ENCODE measurements around the gene DNAJA3.

Gene DNAJA3

DNA sequence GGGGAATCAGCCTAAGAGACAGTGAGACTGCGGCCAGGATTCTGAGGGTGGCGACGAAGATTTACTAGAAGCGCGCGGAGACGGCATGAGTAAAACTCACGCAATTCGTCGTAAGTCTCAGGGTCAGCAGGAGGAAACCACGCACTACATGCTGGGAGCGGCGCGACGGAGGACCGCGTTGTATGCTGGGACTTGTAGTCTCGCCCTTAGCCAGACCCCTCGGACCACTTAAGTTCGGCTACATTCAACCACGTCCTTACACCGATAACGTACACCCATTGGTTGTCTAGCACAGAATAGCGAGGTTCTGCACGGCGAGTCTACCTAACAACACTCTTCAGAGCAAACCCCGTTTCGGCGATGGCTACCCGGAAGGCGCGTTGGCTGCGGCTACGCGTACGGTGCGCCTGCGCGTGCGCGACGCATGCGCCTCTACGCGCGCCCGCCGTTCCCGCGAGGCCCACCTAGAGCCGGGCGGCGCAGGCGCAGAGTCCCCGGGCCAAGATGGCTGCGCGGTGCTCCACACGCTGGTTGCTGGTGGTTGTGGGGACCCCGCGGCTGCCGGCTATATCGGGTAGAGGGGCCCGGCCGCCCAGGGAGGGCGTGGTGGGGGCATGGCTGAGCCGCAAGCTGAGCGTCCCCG, at the start of gene DNAJA3:
DNAJA3 (plus strand) TSS at position 491 of the 643 bp plus-strand sequence; CDS start at position 505, 14 bp downstream.
- FAIRE-seq: no peak

DNA sequence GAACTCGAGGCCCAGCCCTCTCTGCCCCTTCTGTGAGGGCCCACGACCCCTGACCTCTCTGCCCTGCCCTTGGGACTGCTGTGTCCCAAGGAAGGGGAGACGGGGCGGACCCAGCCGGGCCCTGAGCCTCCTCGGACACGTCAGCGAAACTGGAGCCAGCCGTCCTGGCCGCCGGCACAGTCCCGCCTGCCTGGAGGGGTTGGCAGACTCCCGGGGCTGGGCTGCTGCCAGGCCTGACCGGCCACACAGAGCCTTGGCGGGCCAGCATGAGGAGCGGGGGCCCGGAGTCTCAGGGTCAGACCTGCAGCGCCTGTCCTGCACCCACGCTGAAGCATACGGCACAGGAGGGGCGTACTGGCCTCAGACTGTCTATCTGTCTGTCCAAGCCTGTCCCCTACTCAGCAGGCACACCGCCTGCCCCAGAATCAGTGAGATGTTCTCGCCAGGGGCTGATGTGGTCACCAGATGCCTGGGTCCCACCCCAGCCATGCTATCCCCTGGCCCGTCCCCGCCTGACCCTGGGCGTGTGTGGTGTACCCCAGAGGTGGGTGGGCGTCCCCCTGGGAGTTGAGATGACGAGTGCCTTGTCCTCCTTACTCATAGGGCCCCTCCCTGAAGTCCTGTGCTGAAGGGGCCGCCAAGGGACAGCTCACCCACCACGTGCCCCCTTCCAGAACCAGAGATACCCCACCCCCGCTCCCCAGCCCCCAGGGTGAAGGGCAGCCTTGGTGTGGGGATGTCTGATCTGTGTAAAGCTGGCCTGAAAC, 49.4 kb upstream of the DNAJA3 start:
- no peak for FAIRE-seq

DNA sequence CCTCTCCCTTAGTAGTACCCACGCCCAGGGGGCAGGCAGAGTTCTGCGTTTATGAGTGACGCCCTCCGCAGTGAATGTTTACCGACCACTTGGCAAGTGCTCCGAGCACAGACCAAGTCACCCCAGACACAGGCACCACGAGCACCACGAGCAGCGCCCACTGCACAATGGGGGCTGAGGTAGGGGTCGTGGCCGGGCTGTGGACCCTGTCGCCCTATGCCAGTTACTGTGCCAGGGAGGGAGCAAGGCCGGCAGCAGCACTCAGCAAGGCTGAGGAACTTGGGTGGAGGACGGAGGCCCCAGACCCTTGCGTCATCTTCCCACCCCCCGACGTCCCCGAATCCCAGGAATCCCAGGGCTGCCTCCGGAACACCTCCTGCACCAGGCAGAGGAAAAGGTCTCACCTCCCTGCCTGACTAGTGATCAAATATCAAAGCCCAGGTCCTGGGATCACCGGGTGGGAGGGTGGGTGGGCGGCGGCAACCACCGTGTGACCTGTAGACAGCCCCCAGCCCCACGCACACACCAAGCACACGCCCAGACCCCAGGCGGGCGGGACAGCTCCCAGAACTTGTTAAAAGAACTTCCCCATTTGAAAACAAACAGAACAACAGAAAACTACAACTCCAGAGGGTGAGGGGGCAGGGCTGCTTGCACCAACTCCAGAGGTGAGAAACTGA, 48.6 kb upstream of the DNAJA3 start:
- FAIRE-seq: no peak

DNA sequence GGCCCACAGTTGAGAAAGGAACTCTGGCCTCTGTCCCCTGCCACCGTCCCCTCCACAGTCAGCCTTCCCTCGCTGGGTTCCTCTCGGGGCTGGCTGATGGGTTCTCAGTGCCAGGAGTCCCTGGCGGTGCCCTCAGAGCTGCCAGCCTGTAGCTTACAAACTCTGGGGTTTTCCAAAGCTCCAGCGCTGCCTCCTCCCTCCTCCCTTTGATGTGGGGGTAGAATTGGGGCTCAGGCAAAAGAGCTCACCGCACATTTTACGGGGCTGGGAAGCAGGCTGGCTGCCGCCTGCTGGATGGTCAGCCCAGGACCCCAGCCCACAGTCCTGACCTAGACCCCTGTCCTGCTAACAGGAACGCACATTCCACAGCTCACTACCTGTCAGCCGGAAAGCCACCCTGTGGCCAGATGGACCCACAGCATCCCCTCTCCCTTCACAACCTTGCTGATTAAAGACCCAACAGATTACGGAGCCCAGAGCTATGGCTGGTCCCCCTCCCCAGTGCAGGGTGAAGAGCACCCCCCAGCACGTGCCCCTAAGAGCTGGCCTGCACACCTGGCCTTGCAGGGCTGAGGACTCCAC, 48.0 kb upstream of the DNAJA3 start:
- no peak for FAIRE-seq

DNA sequence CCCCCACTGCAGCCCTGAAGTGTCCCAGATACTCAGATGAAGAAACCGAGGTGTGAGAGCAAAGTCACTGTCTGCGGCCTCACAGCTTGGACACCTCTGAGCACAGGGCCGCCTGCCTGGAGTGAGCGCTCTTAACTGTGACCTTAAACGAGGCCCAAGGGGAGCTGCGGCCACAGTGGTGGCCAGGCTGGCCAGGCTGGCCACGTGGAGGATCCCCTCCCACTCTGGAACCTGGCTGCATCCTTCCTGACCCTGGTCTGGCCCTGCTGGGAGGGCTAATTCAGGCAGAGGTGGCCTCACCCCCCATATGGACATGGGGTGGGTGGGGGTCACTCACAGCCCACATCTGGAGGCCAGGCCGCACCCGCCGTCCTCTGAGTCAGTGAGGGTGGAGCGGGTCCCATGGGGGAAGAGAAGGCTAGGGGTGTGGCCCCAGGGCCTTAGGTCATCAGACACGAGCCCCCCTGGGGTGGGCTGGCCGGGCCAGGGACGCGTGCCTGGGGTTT, 47.5 kb upstream of the DNAJA3 start:
- FAIRE-seq: no peak

DNA sequence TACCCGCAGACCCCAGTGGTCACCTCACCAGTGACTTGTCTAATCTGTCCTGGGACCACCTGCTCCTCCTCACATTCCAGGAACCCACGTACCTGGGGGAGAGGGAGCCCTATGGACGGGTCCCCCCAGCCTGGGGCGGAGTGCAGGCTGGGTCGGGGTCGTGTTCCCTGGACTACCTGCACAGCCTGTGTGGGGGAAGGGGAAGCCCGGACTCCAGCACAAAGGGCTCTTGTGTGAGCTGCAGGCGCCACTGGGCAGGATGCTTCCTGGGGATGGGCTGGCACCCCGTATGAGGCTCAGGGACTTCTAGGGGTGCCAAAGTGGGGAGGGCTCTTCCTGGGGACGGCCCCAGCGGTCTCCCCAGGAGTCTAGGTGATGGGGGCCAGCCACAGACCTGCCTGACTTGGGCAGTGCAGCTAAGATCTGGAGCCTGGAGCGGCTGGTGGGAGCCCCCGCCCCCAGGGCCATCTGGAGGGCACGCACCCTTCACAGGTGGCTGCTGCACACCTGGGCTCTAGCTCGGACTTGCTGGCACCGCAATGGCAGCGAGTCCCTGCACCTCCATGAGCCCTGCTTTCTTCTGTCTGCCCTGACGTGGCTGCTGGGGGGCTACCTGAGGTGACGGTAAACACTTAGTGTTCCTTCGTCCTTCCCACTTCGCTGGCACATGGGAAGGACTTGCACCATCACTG, 46.5 kb upstream of the DNAJA3 start:
- FAIRE-seq: no peak

DNA sequence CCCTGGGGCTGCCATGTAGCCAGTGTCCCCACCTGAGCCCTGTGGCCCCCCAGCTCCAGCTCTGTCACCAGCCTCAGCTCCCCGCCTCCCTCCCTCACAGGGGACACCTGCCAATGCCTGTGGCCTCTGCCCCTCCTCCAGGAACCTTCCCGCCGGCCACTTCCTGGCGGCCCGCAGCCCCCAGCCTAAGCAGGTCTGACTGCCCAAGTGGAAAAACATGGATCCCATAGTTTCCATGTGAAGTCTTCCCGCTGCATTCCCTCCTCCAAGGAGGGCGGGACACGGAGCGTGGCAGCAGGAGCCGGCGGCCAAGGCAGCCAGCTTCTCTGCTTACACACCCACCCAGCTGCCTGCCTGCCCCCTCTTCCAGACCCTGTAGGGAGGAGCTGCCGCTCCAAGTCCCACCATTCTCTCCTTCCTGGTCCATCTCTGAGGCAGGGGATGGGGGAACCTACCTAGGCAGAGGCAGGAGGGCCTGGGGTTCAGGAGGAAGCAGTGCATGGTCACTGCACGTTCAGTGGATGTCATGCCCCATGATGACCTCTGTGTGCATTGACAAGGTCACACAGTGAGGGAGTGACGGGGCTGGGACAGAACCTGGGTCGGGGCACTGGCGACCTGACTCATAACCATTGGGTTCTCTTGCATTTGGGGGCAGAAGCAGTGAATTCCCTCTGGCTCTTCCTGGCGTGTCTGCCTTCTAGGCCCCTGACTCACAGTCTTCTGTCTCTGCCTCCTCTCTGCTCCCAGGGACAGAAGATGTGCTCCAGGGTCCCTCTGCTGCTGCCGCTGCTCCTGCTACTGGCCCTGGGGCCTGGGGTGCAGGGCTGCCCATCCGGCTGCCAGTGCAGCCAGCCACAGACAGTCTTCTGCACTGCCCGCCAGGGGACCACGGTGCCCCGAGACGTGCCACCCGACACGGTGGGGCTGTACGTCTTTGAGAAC, 45.3 kb upstream of the DNAJA3 start:
- FAIRE-seq: no peak

DNA sequence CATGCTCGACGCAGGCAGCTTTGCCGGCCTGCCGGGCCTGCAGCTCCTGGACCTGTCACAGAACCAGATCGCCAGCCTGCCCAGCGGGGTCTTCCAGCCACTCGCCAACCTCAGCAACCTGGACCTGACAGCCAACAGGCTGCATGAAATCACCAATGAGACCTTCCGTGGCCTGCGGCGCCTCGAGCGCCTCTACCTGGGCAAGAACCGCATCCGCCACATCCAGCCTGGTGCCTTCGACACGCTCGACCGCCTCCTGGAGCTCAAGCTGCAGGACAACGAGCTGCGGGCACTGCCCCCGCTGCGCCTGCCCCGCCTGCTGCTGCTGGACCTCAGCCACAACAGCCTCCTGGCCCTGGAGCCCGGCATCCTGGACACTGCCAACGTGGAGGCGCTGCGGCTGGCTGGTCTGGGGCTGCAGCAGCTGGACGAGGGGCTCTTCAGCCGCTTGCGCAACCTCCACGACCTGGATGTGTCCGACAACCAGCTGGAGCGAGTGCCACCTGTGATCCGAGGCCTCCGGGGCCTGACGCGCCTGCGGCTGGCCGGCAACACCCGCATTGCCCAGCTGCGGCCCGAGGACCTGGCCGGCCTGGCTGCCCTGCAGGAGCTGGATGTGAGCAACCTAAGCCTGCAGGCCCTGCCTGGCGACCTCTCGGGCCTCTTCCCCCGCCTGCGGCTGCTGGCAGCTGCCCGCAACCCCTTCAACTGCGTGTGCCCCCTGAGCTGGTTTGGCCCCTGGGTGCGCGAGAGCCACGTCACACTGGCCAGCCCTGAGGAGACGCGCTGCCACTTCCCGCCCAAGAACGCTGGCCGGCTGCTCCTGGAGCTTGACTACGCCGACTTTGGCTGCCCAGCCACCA, 44.4 kb upstream of the DNAJA3 start:
- no peak for FAIRE-seq

DNA sequence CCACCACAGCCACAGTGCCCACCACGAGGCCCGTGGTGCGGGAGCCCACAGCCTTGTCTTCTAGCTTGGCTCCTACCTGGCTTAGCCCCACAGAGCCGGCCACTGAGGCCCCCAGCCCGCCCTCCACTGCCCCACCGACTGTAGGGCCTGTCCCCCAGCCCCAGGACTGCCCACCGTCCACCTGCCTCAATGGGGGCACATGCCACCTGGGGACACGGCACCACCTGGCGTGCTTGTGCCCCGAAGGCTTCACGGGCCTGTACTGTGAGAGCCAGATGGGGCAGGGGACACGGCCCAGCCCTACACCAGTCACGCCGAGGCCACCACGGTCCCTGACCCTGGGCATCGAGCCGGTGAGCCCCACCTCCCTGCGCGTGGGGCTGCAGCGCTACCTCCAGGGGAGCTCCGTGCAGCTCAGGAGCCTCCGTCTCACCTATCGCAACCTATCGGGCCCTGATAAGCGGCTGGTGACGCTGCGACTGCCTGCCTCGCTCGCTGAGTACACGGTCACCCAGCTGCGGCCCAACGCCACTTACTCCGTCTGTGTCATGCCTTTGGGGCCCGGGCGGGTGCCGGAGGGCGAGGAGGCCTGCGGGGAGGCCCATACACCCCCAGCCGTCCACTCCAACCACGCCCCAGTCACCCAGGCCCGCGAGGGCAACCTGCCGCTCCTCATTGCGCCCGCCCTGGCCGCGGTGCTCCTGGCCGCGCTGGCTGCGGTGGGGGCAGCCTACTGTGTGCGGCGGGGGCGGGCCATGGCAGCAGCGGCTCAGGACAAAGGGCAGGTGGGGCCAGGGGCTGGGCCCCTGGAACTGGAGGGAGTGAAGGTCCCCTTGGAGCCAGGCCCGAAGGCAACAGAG, 43.5 kb upstream of the DNAJA3 start:
- no peak for FAIRE-seq

DNA sequence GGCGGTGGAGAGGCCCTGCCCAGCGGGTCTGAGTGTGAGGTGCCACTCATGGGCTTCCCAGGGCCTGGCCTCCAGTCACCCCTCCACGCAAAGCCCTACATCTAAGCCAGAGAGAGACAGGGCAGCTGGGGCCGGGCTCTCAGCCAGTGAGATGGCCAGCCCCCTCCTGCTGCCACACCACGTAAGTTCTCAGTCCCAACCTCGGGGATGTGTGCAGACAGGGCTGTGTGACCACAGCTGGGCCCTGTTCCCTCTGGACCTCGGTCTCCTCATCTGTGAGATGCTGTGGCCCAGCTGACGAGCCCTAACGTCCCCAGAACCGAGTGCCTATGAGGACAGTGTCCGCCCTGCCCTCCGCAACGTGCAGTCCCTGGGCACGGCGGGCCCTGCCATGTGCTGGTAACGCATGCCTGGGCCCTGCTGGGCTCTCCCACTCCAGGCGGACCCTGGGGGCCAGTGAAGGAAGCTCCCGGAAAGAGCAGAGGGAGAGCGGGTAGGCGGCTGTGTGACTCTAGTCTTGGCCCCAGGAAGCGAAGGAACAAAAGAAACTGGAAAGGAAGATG, 42.8 kb upstream of the DNAJA3 start:
- FAIRE-seq: no peak

DNA sequence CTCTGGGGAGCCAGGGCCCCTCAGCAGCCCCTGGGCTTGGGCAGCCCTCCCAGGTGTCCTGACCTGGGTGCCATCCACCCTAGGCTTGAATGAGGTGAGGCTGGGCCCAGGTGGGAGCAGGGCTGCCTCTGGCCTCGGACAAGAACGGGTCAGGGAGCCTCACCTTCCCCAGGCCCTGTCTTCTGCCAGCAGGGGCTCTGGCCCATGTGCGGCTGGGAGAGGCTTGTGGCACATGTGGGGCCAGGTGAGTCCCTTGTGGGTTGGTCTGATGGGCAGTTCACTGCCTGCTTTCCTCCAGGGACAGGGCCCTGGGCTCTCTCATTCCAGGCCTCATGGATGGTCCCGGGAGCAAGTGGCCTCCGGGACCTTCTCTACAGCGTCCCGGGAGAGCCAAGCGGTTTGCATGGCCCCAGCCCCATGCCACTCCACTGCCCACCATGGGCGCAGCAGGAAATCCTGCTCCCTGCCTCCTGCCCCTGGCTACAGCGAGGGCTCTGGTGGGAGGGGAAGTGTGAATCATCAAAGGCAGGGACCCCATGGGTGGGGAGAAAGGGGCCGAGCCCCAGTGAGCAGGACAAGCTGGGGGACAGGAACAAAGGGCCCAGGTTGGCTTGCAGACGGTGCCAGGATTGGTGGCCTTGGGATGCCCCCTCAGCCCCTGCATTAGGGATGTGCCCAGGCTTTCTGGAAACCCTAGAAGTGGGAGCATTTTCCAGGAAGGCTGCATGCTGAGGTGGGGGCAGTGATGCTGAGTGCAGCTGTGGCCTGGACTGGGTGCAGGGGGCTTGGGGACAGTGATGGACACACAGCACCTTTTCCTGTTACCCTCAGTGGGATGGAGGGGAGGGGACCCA, 41.9 kb upstream of the DNAJA3 start:
- no peak for FAIRE-seq

DNA sequence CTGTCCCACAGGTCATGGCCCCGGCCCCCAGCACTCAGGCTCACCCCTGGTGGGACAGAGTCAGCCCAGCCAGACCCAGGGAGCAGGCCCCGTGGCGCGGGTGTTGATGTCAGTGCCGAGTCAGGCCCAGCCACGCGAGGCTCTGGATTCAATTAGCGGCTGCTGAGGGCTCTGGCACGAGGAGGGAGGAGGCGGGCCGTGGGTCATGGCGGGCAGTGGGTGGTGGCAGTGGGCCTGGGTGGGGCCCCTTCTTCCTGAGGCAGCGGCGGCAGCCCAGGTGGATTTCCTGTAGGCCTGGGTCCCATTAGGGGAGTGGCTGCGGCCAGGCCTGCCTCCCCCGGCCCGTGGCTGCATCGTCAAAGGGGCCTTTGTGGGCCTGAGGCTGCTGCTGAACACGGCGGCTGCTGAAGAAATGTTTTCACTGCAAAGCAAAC, 41.1 kb upstream of the DNAJA3 start:
- no peak for FAIRE-seq

DNA sequence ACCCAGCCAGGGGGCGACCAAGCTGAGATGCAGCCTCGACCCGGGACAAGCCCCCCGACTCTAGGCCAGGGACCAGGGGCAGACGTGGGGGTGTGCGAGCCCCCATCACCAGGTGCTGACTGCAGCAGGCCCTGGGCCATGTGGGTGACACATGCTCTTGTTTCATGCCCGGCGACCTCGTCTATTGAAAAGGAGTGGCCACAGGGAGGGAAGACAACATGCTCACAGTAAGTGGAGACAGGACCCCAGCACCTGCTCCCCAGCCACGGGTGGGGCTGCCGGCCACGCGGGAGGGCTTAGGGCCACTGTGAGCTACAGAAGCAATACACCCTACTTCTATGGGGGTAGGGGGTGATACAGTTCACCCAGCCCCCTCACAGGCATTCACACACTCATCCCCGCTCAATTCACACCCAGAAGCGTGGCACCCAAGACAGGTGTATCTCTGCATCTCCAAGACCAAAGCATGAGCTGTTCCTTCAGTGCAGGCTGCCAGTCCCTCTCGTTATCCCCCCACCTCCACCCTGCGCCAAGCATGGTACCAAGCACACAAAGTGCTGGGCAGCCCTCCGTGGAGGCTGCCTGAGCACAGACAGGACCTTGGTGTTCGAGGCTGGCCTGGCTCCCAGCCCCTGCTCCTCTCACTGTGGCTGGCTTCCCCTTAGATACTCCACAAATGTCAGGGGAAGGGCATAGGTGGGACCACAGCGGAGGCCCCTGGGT, 40.4 kb upstream of the DNAJA3 start:
- FAIRE-seq: no peak

DNA sequence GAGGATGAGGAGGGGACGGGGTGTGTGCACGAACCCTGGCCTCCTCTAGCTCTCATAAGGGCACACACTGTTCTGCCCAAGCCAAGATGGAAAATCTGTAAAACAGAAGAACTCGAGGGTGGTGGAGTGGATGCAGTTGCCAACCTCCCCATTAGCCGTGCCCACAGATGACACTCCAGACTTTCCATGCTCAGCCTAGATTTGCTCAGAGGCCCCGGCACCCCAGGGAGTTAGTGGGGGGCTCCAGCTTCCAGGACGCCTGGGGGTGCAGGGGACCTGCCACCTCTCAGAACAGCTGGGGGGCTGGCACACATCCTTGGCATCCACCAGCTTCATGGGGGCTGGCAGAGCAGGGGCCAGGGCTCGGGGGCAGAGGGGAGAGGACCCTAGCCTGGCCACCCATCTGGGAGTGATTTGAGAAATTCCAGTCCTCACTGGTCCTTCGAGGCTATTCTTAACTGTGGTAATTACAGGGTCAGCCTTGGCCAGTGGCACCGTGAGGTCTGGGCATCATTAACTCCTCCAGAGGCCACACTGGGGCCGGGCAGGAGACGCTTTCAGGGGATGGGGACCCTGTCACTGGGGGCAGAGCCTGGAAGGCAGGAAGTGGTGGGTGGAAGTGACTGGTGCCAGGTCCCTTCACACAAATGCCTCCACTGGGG, 39.7 kb upstream of the DNAJA3 start:
- no peak for FAIRE-seq

DNA sequence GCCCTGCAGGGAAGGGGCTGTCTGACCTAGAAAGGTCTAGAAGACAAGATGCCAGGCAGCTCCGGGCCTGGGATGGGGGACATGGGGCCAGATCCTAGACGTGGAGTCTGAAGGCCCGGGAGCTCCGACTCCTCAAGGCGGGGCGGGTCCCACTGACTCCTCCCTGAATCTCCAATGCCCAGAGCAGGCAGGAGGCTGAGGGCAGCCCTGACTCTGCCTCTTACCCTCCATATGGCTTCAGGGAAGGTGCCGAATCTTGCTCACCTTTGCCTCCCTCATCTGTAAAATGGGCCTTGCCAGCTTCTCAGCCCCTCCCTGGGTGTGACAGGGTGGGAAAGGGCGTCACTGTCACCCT, 39.2 kb upstream of the DNAJA3 start:
- no peak for FAIRE-seq

DNA sequence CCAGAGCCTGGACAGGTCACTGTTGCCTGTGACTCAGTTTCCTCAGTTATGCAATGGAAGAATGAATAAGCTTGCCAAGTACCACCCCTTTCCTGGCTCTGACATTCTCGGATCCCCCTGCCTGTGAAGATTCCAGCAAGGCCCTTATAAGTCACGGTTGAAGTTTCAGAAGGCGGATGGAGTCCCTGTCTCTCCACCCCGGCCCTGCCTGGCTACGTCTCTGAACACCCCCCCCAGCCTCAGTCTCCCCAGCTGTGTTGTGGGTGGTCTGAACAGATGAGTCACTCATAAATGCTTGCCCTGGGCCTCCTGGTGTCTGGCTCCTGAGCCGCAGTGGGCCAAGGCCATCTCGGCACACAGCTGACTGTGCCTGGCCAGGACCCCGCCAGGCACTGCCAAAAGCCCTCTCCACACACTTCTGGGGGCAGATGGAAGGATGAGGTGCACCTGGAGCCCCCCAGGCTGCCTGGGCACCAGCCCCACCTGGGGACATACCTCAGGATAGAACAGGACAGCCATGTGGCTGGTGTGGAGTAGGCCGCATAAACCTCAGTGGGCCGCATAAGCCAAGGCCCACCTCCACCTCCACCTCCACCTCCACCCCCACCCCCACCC, 38.6 kb upstream of the DNAJA3 start:
- FAIRE-seq: no peak

Measured in colon (tissue), 2 donors.